ENCODE results near the gene XPR1. TPM values are rescaled to one million over a fixed set of nuclear protein-coding genes. Genes with fewer than 3 reads are reported as not detected.

Gene XPR1
- total RNA-seq, 1 experiment from 2014 or later = 30.7 TPM

GRCh38 chr1:180842491-180843275, 210.9 kb downstream of the XPR1 start:
- no peak overlapping the region for H3K4me3 ChIP-seq (ENCODE audit: low read depth, low read length, poor library complexity, severe bottlenecking)
- H3K27me3 ChIP-seq (replicated peaks; ENCODE audit: insufficient read depth, low read depth, low read length, poor library complexity) = no peaks in the 10 kb centered on the region
- CTCF ChIA-PET = interaction anchor here (0.6 kb wide), 1 partner anchor 21 kb away, joined by 3 read pairs; no protein-coding TSS in a partner anchor
- no peaks in the 10 kb centered on the region for H3K9me3 ChIP-seq (ENCODE audit: low read depth, low read length, poor library complexity, severe bottlenecking)
- H3K4me1 ChIP-seq (ENCODE audit: insufficient read depth, low read length, poor library complexity, severe bottlenecking) = peaks cover 21% of the 10 kb centered on the region
- H3K27ac ChIP-seq (ENCODE audit: low read depth, low read length, poor library complexity, severe bottlenecking) = no peak overlapping the region
- TF ChIP-seq EZH2 (IDR thresholded peaks at IDR 0.05; ENCODE audit: borderline replicate concordance, low read depth, low read length, poor library complexity, severe bottlenecking) = no peak
- TF ChIP-seq CTCF (conservative IDR thresholded peaks at IDR 0.05; ENCODE audit: low read depth, low read length) = no peak
- peak; percentile 45 for DNase-seq (ENCODE audit: low spot score)
- H3K36me3 ChIP-seq (ENCODE audit: insufficient read depth, low read length, poor library complexity, severe bottlenecking) = no peaks in the 10 kb centered on the region
- BruUV-seq (replicated peaks) = no TSS peak
- intact Hi-C loops (cut with micrococcal nuclease; ENCODE audit: unreplicated experiment) = no loop called here
- POLR2A ChIA-PET (ENCODE audit: low non-redundant PET) = interaction anchor here (0.6 kb wide), 1 partner anchor 34 kb away, joined by 6 read pairs; no protein-coding TSS in a partner anchor

GRCh38 chr1:180845352-180845751, 213.5 kb downstream of the XPR1 start:
- Histone ChIP-seq H3K36me3 (ENCODE audit: insufficient read depth, low read length, poor library complexity, severe bottlenecking) (no peaks in the 10 kb centered on the region), H3K27ac (ENCODE audit: low read depth, low read length, poor library complexity, severe bottlenecking) (no peak overlapping the region), H3K27me3 (replicated peaks; ENCODE audit: insufficient read depth, low read depth, low read length, poor library complexity) (no peaks in the 10 kb centered on the region), H3K4me1 (ENCODE audit: insufficient read depth, low read length, poor library complexity, severe bottlenecking) (peaks cover 19% of the 10 kb centered on the region), H3K9me3 (ENCODE audit: low read depth, low read length, poor library complexity, severe bottlenecking) (no peaks in the 10 kb centered on the region), H3K4me3 (ENCODE audit: low read depth, low read length, poor library complexity, severe bottlenecking) (no peak overlapping the region)
- ChIA-PET POLR2A (ENCODE audit: low non-redundant PET) (no interaction called here), CTCF (no interaction called here)
- no peak for DNase-seq (ENCODE audit: low spot score)
- no TSS peak for BruUV-seq (replicated peaks)
- intact Hi-C loops (cut with micrococcal nuclease; ENCODE audit: unreplicated experiment) = no loop called here
- TF ChIP-seq EZH2 (IDR thresholded peaks at IDR 0.05; ENCODE audit: borderline replicate concordance, low read depth, low read length, poor library complexity, severe bottlenecking) (no peak), CTCF (conservative IDR thresholded peaks at IDR 0.05; ENCODE audit: low read depth, low read length) (no peak)

GRCh38 chr1:180848191-180848590, 216.4 kb downstream of the XPR1 start:
- ChIA-PET POLR2A (ENCODE audit: low non-redundant PET) (no interaction called here), CTCF (no interaction called here)
- TF ChIP-seq EZH2 (IDR thresholded peaks at IDR 0.05; ENCODE audit: borderline replicate concordance, low read depth, low read length, poor library complexity, severe bottlenecking) = no peak
- no peak for TF ChIP-seq CTCF (conservative IDR thresholded peaks at IDR 0.05; ENCODE audit: low read depth, low read length)
- BruUV-seq (replicated peaks) = no TSS peak
- no peak overlapping the region for H3K4me3 ChIP-seq (ENCODE audit: low read depth, low read length, poor library complexity, severe bottlenecking)
- no peaks in the 10 kb centered on the region for H3K36me3 ChIP-seq (ENCODE audit: insufficient read depth, low read length, poor library complexity, severe bottlenecking)
- peaks cover 10% of the 10 kb centered on the region for H3K4me1 ChIP-seq (ENCODE audit: insufficient read depth, low read length, poor library complexity, severe bottlenecking)
- no peak overlapping the region for H3K27ac ChIP-seq (ENCODE audit: low read depth, low read length, poor library complexity, severe bottlenecking)
- no peak for DNase-seq (ENCODE audit: low spot score)
- intact Hi-C loops (cut with micrococcal nuclease; ENCODE audit: unreplicated experiment) = no loop called here
- no peaks in the 10 kb centered on the region for H3K27me3 ChIP-seq (replicated peaks; ENCODE audit: insufficient read depth, low read depth, low read length, poor library complexity)
- H3K9me3 ChIP-seq (ENCODE audit: low read depth, low read length, poor library complexity, severe bottlenecking) = no peaks in the 10 kb centered on the region
